ENCODE measurements around the gene CITED2.

- TF ChIP-seq, protein P1, sequence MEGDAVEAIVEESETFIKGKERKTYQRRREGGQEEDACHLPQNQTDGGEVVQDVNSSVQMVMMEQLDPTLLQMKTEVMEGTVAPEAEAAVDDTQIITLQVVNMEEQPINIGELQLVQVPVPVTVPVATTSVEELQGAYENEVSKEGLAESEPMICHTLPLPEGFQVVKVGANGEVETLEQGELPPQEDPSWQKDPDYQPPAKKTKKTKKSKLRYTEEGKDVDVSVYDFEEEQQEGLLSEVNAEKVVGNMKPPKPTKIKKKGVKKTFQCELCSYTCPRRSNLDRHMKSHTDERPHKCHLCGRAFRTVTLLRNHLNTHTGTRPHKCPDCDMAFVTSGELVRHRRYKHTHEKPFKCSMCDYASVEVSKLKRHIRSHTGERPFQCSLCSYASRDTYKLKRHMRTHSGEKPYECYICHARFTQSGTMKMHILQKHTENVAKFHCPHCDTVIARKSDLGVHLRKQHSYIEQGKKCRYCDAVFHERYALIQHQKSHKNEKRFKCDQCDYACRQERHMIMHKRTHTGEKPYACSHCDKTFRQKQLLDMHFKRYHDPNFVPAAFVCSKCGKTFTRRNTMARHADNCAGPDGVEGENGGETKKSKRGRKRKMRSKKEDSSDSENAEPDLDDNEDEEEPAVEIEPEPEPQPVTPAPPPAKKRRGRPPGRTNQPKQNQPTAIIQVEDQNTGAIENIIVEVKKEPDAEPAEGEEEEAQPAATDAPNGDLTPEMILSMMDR (IDR thresholded peaks at IDR 0.05) = no peak
- no peak for TF ChIP-seq POLR2A (IDR thresholded peaks at IDR 0.05)
Observed at GRCh38 chr6:139409026-139409425, 34.6 kb upstream of the CITED2 start.

All from uterus (tissue), 2 donors.